GM18909 (cell line): ENCODE data around the gene COPS4.
A peak's percentile ranks its signal among the peaks of the same experiment; 100 is the strongest.
"Not testable (repeated sequence)": the region's sequence is repeated elsewhere in the genome, so short reads cannot be mapped to it uniquely, and the experiment has no call there.

Experiments
- ATAC-seq: cut with Tn5 transposase; IDR thresholded peaks from one replicate; pipeline ENCODE4 v1.9.1; 2021; ENCODE audit warnings: mild to moderate bottlenecking; ENCODE audit not compliant: unreplicated experiment, poor library complexity

COPS4 gene

DNA sequence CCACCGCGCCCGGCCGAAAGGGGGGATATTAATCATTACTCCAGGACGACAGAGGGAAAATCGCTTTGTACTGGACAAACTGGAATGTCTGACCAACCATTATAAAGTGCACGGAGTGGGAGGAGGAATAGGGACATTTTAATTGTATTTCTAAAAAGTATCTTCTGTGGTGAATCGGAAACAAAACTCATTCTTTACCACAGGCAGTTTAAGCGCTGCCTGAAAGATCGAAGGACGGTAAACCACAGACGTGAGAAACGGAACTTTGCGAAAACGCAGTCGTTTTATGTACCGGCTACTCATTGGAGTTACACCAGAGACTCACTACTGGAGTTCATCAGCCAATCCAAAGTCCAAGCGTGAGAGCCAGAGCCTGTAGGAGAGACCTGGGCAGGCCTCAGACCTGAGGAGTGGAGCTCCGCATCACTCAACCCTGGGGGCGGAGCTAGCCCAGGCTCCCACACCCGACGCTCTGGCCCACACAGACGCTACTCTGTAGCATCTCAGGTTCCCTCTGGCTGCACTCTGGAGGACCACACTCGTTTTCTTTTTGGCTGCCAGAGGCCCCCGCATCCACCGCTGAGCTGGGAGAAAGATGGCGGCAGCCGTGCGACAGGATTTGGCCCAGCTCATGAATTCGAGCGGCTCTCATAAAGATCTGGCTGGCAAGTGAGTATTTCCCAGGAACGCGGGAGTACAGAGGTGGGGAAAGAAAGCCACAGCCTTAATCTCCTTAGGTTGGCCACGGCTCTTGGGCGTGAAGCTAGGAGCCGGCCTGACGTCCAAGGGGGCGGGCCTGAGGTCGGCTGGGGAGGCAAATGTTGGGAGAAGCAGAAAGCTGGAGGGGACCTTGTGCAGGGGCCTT, at the start of gene COPS4:
Gene COPS4, plus strand, starts transcription at position 554 of the 865 bp plus-strand sequence. Its CDS starts 42 bp downstream, at position 596.
- ATAC-seq: peak; percentile 99

GRCh38 chr4:82987519-82987918, 47.5 kb upstream of the COPS4 start:
- ATAC-seq: not testable (repeated sequence)

- ATAC-seq: no peak
These were observed 46.6 kb upstream of the COPS4 start for GRCh38 chr4:82988323-82988832.

- ATAC-seq: peak; percentile 93
These were observed 45.2 kb upstream of the COPS4 start for GRCh38 chr4:82989575-82990429.

- ATAC-seq: no peak
These were observed 40.1 kb upstream of the COPS4 start for GRCh38 chr4:82994834-82995233.

GRCh38 chr4:82998898-82999297, 36.1 kb upstream of the COPS4 start:
- no peak for ATAC-seq

- no peak for ATAC-seq
These were observed 32.7 kb upstream of the COPS4 start for GRCh38 chr4:83002329-83002728.

DNA sequence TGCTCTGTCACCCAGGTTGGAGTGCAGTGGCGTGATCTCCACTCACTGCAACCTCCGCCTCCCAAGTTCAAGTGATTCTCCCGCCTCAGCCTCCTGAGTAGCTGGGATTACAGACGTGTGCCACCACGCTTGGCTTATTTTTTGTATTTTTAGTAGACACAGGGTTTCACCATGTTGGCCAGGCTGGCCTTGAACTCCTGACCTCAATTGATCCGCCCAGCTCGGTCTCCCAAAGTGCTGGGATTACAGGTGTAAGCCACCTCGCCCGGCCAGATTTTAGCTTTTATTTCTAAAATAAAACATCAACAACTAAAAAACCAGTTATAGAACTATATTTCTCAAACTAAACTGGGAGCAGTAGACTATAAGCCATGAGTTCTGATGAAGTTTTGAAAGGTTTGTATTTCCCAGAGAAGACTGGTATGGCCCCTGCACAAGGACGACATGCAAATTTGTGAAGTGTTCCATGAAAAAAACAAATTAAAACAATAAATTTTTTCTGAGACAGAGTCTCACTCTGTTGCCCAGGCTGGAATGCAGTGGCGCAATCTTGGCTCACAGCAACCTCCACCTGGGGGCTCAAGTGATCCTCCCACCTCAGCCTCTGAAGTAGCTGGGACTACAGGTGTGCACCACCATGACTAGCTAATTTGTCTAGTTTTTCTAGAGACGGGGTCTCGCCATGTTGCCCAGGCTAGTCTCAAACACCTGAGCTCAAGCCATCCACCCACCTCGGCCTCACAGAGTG, 31.8 kb upstream of the COPS4 start:
- not testable (repeated sequence) for ATAC-seq

- ATAC-seq: no peak
These were observed 25.5 kb upstream of the COPS4 start for GRCh38 chr4:83009529-83009928.

DNA sequence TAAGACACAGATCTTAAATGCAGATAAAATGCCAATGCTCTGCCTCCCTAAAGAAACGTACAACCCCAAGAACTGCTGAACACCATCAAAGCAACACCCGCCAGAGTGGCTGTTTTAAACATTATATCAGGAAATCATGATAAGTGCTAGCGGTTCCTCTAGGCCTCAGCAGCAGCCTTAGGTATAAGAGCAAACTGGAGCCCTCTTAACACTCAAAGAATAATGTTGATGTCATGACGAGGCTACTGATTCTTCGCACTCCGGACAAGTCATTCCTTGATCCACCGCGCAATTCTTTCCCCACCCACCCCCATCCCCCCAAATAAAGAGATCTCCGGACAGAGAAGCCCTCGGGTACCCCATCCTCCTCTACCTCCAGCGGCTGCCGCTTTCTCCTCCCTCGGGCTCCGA, 24.9 kb upstream of the COPS4 start:
- no peak for ATAC-seq

DNA sequence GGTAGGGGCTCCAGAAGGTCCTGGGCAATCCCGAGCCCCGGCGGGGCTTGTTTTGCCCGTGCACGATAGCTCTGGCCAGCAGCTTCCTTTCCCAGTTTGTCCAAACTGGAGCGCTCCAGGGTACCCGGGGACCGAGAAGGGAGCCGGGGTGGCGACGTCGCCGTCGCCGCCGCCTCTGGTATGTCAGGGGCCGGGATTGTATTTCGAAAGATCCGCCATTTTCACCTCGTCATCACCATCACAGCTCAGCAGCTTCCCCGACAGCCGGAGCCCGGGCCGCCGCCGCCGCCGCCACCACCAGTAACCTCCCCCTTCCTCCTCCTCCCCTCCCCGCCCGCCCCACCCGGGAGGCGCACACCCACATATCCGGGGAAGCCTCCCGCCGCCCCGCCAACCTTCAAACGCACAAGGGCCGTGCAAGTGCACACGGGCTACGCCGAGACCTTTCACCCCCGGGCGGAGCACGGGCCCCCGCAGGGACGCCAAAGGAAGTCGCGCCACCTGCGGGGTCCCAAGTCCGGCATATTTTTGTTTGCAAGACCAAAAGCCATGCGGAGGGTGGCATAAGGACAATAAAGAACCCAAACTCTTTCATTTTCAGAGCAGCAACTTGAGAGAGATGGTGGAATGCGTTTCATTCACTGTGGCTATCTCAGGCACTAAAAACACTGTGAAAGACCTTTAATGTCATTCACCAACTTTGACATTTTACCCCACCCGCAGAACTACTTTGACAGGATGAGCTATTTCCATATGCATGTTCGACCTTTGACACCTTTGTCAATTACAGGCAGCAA, 24.3 kb upstream of the COPS4 start, which contains the start of gene LIN54:
Gene LIN54, minus strand, starts transcription at position 302 of the 797 bp plus-strand sequence. CDS start 25,979 bp downstream, outside the sequence.
- peak; percentile 37 for ATAC-seq

DNA sequence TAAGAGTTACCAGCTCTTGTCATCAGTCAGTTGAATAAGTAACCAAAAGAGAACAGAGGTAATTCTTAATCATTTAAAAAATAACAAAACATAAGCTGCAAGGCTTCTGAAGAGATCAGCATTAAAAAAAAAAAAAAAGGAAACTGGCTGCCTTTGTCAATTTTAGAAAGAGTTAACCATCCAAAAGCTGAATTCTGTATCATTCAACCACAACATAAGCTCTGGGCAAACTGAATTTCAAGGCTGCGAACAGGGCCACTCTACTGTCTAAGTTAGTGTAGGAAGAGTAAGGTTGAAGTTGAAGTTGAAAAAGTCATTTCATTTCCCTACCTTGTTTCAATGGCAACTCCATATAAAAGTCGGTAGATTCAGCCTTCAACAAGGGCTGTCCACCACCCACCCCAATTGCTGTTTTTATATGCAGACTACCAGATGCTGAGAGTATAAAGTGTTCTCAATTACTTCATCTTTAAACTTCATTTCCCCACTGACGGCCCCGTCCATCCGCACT, 23.2 kb upstream of the COPS4 start:
- ATAC-seq: no peak

DNA sequence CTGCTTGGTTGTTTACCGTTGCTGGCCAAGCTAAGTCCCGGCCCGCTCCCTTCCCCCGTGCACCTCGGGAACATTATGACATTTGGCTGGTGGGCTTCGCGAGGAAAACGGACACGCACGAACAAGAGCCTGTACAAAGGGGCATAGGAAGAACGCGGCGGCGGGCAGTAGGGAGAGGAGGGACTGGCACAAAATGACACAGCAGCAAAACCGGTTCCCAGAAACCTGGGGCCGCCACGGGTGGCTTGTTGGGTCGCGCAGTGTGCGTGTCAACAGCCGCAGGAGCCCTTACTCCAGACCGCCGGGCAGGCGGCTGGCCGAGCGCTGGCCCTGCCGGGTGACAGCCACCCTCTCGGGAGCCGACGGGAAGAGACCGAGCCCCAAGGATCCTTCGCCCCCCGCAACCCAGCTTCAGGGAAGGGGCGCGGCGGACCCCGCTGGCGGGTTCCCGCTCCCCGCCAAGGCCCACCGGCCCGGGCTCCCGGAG, 22.7 kb upstream of the COPS4 start:
- ATAC-seq: peak; percentile 21

- ATAC-seq: peak; percentile 87
These were observed 22.1 kb upstream of the COPS4 start for GRCh38 chr4:83012687-83013419.

- ATAC-seq: no peak
These were observed 21.5 kb upstream of the COPS4 start for GRCh38 chr4:83013420-83013867.

DNA sequence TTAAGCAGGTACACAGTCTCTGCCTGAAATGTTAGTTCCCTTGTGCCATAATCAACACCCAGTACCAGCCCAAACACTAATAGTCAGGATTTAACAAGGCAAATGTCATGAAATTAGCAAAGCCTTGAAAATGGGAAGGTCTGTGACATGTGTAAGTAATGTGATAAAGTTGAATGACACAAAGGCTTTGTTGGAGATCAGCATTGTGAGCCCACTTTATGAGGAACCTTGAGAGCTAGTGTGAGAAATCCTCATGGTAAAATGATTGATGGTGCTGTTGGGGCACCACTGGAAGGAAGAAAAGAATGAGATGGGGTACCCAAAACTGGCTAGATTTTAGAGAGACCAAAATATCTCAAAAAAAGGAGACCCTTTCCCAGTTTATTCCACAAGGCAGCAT, 21.1 kb upstream of the COPS4 start:
- no peak for ATAC-seq

- no peak for ATAC-seq
These were observed 15.0 kb upstream of the COPS4 start for GRCh38 chr4:83019794-83020494.
